ENCODE data around the gene MAGI1. TPM values are rescaled to one million over a fixed set of nuclear protein-coding genes. Genes with fewer than 3 reads are reported as not detected.

The MAGI1 gene
- total and polyA plus RNA-seq, 2 donors (not counting 1 experiment from before 2014, with no cell fraction given), result 0.10 to 0.22 TPM

DNA sequence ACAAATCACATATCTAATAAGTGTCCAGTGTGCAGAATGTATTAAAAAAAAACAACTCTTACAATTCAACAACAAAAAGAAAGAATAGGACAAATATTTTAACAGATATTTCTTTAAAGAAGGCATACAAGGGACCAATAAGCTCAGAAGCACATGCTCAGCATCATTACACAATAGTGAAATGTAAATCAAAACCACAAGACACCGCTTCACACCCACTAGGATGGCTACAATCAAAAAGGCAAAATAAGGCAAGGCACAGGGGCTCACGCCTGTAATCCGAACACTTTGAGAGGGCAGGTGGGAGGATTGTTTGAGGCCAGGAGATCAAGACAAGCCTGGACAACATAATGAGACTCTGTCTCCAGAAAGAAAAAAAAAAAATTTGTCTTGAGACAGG is 255.6 kb downstream of the MAGI1 start:
- H3K27ac Mint-ChIP-seq, result no peak overlapping the region
- no peak for ATAC-seq (ENCODE audit: low read depth)
- H3K4me3 ChIP-seq (ENCODE audit: control extremely low read depth in 1 of 5, extremely low read depth in 1 of 5, insufficient read depth in 1 of 5, low read depth in 2 of 5, low read length in 4 of 5), result no peak overlapping the region
- H3K9me3 ChIP-seq (ENCODE audit: control extremely low read depth in 1 of 3, control insufficient read depth in 2 of 3, insufficient read depth in 1 of 3, low read length in 2 of 3), result no peaks in the 10 kb centered on the region
- no peak overlapping the region for H3K4me3 Mint-ChIP-seq
- no peak overlapping the region for H2AFZ ChIP-seq (ENCODE audit: insufficient read depth, low read depth, low read length, poor library complexity, severe bottlenecking)
- intact Hi-C loops (cut with micrococcal nuclease), result no loop called here
- H3K27ac ChIP-seq (ENCODE audit: low read length in 2 of 2), result no peak overlapping the region
- H3K4me2 ChIP-seq (replicated peaks; ENCODE audit: low read depth, low read length, poor library complexity, severe bottlenecking), result no peak overlapping the region
- CTCF ChIA-PET, result no interaction called here
- H3K27me3 Mint-ChIP-seq, result peaks cover 5% of the 10 kb centered on the region
- H4K20me1 ChIP-seq (ENCODE audit: control insufficient read depth, insufficient read depth, low read length, poor library complexity, severe bottlenecking), result no peaks in the 10 kb centered on the region
- no peaks in the 10 kb centered on the region for H3K36me3 ChIP-seq (replicated peaks in 1 of 2; ENCODE audit: control extremely low read depth in 1 of 2, control insufficient read depth in 1 of 2, extremely low read depth in 1 of 2, insufficient read depth in 2 of 2, low read length in 1 of 2)
- no peaks in the 10 kb centered on the region for H3K4me1 Mint-ChIP-seq
- H3K9ac ChIP-seq (ENCODE audit: low read length), result no peak overlapping the region
- H3K27me3 ChIP-seq (replicated peaks in 1 of 4; ENCODE audit: control extremely low read depth in 1 of 4, control insufficient read depth in 3 of 4, insufficient read depth in 4 of 4, low read length in 3 of 4), result no peaks in the 10 kb centered on the region
- POLR2A ChIA-PET, result no interaction called here
- no peaks in the 10 kb centered on the region for H3K9me3 Mint-ChIP-seq (ENCODE audit: insufficient read depth)
- TF ChIP-seq, protein P1, sequence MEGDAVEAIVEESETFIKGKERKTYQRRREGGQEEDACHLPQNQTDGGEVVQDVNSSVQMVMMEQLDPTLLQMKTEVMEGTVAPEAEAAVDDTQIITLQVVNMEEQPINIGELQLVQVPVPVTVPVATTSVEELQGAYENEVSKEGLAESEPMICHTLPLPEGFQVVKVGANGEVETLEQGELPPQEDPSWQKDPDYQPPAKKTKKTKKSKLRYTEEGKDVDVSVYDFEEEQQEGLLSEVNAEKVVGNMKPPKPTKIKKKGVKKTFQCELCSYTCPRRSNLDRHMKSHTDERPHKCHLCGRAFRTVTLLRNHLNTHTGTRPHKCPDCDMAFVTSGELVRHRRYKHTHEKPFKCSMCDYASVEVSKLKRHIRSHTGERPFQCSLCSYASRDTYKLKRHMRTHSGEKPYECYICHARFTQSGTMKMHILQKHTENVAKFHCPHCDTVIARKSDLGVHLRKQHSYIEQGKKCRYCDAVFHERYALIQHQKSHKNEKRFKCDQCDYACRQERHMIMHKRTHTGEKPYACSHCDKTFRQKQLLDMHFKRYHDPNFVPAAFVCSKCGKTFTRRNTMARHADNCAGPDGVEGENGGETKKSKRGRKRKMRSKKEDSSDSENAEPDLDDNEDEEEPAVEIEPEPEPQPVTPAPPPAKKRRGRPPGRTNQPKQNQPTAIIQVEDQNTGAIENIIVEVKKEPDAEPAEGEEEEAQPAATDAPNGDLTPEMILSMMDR (IDR thresholded peaks at IDR 0.05), result no peak
- TF ChIP-seq EZH2 (IDR thresholded peaks at IDR 0.05; ENCODE audit: borderline replicate concordance, insufficient read depth, low read depth, low read length, poor library complexity, severe bottlenecking), result no peak
- DNase-seq, result no peak
- 92% methylated on average over 2 of the region's 3 CpGs for WGBS (ENCODE audit: insufficient coverage)
- no peaks in the 10 kb centered on the region for H3K79me2 ChIP-seq (ENCODE audit: control insufficient read depth, insufficient read depth, low read length)
- no peaks in the 10 kb centered on the region for H3K4me1 ChIP-seq (ENCODE audit: control insufficient read depth in 2 of 2, insufficient read depth in 2 of 2, low read length in 2 of 2)

DNA sequence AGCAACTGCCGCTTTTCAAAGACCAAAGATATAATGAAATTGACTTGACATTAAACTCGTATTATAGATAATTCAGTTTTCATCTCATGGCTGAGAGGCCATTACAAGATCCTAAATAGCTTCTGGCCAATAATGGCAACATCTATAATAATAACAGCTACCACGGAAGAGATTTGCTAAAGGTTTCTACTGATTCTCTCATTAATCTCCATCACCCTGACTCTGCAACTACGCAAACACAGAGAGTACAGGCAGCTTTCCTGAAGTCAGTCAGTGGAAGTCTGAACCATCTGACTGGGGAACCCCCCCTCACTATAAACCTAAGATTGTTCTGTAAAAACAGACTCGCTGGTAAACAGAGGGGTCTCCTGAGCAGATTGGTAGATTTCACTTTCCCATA is 257.1 kb downstream of the MAGI1 start:
- 100% methylated on average over 1 of the region's 5 CpGs for WGBS (ENCODE audit: insufficient coverage)
- ChIA-PET CTCF (no interaction called here), POLR2A (no interaction called here)
- DNase-seq (no peak), ATAC-seq (ENCODE audit: low read depth) (no peak)
- no peak overlapping the region for H3K9ac ChIP-seq (ENCODE audit: low read length)
- H3K4me1 ChIP-seq (ENCODE audit: control insufficient read depth in 2 of 2, insufficient read depth in 2 of 2, low read length in 2 of 2), result no peaks in the 10 kb centered on the region
- no peaks in the 10 kb centered on the region for H3K27me3 ChIP-seq (replicated peaks in 1 of 4; ENCODE audit: control extremely low read depth in 1 of 4, control insufficient read depth in 3 of 4, insufficient read depth in 4 of 4, low read length in 3 of 4)
- TF ChIP-seq, protein P1 (IDR thresholded peaks at IDR 0.05), result no peak
- TF ChIP-seq EZH2 (IDR thresholded peaks at IDR 0.05; ENCODE audit: borderline replicate concordance, insufficient read depth, low read depth, low read length, poor library complexity, severe bottlenecking), result no peak
- H3K27ac ChIP-seq (ENCODE audit: low read length in 2 of 2), result no peak overlapping the region
- Mint-ChIP-seq H3K27ac (no peak overlapping the region), H3K4me3 (no peak overlapping the region), H3K9me3 (ENCODE audit: insufficient read depth) (no peaks in the 10 kb centered on the region), H3K4me1 (no peaks in the 10 kb centered on the region), H3K27me3 (peaks cover 3% of the 10 kb centered on the region)
- no peaks in the 10 kb centered on the region for H3K9me3 ChIP-seq (ENCODE audit: control extremely low read depth in 1 of 3, control insufficient read depth in 2 of 3, insufficient read depth in 1 of 3, low read length in 2 of 3)
- H3K79me2 ChIP-seq (ENCODE audit: control insufficient read depth, insufficient read depth, low read length), result no peaks in the 10 kb centered on the region
- H3K4me3 ChIP-seq (ENCODE audit: control extremely low read depth in 1 of 5, extremely low read depth in 1 of 5, insufficient read depth in 1 of 5, low read depth in 2 of 5, low read length in 4 of 5), result no peak overlapping the region
- no peak overlapping the region for H3K4me2 ChIP-seq (replicated peaks; ENCODE audit: low read depth, low read length, poor library complexity, severe bottlenecking)
- no peaks in the 10 kb centered on the region for H3K36me3 ChIP-seq (replicated peaks in 1 of 2; ENCODE audit: control extremely low read depth in 1 of 2, control insufficient read depth in 1 of 2, extremely low read depth in 1 of 2, insufficient read depth in 2 of 2, low read length in 1 of 2)
- H4K20me1 ChIP-seq (ENCODE audit: control insufficient read depth, insufficient read depth, low read length, poor library complexity, severe bottlenecking), result no peaks in the 10 kb centered on the region
- intact Hi-C loops (cut with micrococcal nuclease), result no loop called here
- no peak overlapping the region for H2AFZ ChIP-seq (ENCODE audit: insufficient read depth, low read depth, low read length, poor library complexity, severe bottlenecking)
